Lung (tissue), 12 donors: Measurements from ENCODE around the gene ADNP2. TPM values are rescaled to one million over a fixed set of nuclear protein-coding genes. Genes with fewer than 3 reads are reported as not detected.

Experiments
- ATAC-seq: fragments of 200-7000 bp; cut with Tn5 transposase; one replicate; pipeline ENCODE4 v1.9.1; 2020; ENCODE audit warnings: moderate number of reproducible peaks; ENCODE audit not compliant: insufficient read depth, low FRiP score
- DNase-seq, 3 donors: peaks; one replicate each; pipeline ENCODE4 v3.0.0-alpha.2; 2013 to 2017
- H3K27ac ChIP-seq, 2 donors: one replicate each; pipeline ENCODE4 v1.5.1; 2013; ENCODE audit warnings: mild to moderate bottlenecking in 2 of 2, moderate library complexity in 2 of 2, control low read depth in 1 of 2, inconsistent platforms in 1 of 2, low read depth in 1 of 2, low read length in 1 of 2
- H3K27me3 ChIP-seq, 3 donors: one replicate each; pipeline ENCODE4 v1.5.1; 2013; ENCODE audit warnings: low read length in 2 of 3; ENCODE audit not compliant: control insufficient read depth in 3 of 3, insufficient read depth in 3 of 3
- H3K36me3 ChIP-seq, 4 donors: one replicate each; pipeline ENCODE4 v1.5.1; 2013; ENCODE audit warnings: low read length in 4 of 4, mild to moderate bottlenecking in 1 of 4, moderate library complexity in 1 of 4; ENCODE audit not compliant: control insufficient read depth in 4 of 4, insufficient read depth in 4 of 4
- H3K4me1 ChIP-seq, 5 donors: one replicate each; pipeline ENCODE4 v1.5.1; 2013; ENCODE audit warnings: low read length in 5 of 5, mild to moderate bottlenecking in 2 of 5, moderate library complexity in 1 of 5; ENCODE audit not compliant: control insufficient read depth in 5 of 5, insufficient read depth in 5 of 5
- H3K4me3 ChIP-seq: one replicate; pipeline ENCODE4 v1.5.1; 2013; ENCODE audit warnings: mild to moderate bottlenecking, control low read depth, moderate library complexity
- H3K9ac ChIP-seq, 2 donors: one replicate each; pipeline ENCODE4 v1.5.1; 2013; ENCODE audit warnings: low read length in 2 of 2, control low read depth in 1 of 2; ENCODE audit not compliant: insufficient read depth in 1 of 2
- H3K9me3 ChIP-seq, 4 donors: one replicate each; pipeline ENCODE4 v1.5.1; 2013; ENCODE audit warnings: low read length in 3 of 4, mild to moderate bottlenecking in 1 of 4, moderate library complexity in 1 of 4; ENCODE audit not compliant: control insufficient read depth in 4 of 4, insufficient read depth in 3 of 4
- CTCF ChIP-seq: IDR thresholded peaks from 2 replicates; pipeline ENCODE4 v1.5.1; 2012; ENCODE audit warnings: mild to moderate bottlenecking; ENCODE audit errors: control extremely low read depth, extremely low read depth
- WGBS, 2 donors: extraction: QIAGEN DNeasy Blood & Tissue Kit; methylation state at CpG; one replicate each; pipeline ENCODE4 v1.1.7; 2013; 5-methylcytosine and 5-hydroxymethylcytosine counted together
- polyA plus RNA-seq, 2 donors: library from polyadenylated mRNA; stranded (reverse); fragments of 200-250 nt; gene quantifications; one replicate each; pipeline ENCODE4 v1.2.1, GENCODE V29; 2013
- total RNA-seq, 2 donors: library from RNA; depleted of rRNA in 1 of 2; stranded (reverse); fragments of >200 nt in 1 of 2; gene quantifications; one replicate each; pipeline ENCODE4 v1.2.1, GENCODE V29; 2014 to 2021
- donor health status: control.
- donor health status: control.
- donor health status: Bipolar disorder and iron deficiency.
- donor health status: healthy.
- donor health status: DM: yes; HTN: yes; CAD: no.

ADNP2 gene
- total and polyA plus RNA-seq, 4 donors = 4.9 to 16.3 (median 12.1) TPM

GRCh38 chr18:80166725-80167124 lies 57.7 kb downstream of the ADNP2 start:
- H3K27me3 ChIP-seq = no peaks in the 10 kb centered on the region
- no peak overlapping the region for H3K4me3 ChIP-seq
- no peak for ATAC-seq
- peaks cover 0 to 3% (median 0%) of the 10 kb centered on the region in 5 donors for H3K4me1 ChIP-seq
- H3K9ac ChIP-seq = no peak overlapping the region
- H3K9me3 ChIP-seq = peaks cover 0 to 8% (median 4%) of the 10 kb centered on the region in 4 donors
- no peak for DNase-seq
- 78 to 83% methylated on average over 6 of the region's 6 CpGs for WGBS, 2 donors
- TF ChIP-seq CTCF = no peak
- no peaks in the 10 kb centered on the region for H3K36me3 ChIP-seq
- no peak overlapping the region for H3K27ac ChIP-seq

DNA sequence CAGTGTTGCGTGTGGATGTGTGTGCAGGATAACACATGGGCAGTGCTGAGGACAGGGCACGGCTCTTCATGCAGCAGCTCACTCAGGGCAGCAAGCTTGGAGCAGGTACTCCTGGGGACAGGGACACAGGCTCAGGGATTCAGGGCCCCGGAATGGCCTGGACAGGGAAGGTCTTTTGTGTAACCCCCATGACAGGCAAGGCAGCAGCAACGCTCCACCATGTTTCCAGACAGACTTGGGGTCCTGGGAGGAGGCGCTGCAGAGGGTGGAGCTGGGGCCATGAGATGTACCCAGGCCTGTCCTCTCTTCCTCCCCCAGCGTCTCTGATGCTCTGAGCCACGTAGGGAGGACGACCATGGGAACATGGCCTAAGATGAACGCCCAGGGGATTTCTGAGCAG lies 58.3 kb downstream of the ADNP2 start:
- Histone ChIP-seq H3K36me3 (no peaks in the 10 kb centered on the region), H3K9me3 (peaks cover 0 to 8% (median 4%) of the 10 kb centered on the region in 4 donors), H3K27me3 (no peaks in the 10 kb centered on the region), H3K9ac (no peak overlapping the region), H3K4me3 (no peak overlapping the region), H3K4me1 (peaks cover 0 to 3% (median 0%) of the 10 kb centered on the region in 5 donors), H3K27ac (no peak overlapping the region)
- ATAC-seq = no peak
- DNase-seq = no peak
- 91 to 95% methylated on average over 9 of the region's 9 CpGs for WGBS, 2 donors
- no peak for TF ChIP-seq CTCF

- ATAC-seq = no peak
- Histone ChIP-seq H3K27ac (no peak overlapping the region), H3K4me3 (no peak overlapping the region), H3K4me1 (peaks cover 0 to 3% (median 0%) of the 10 kb centered on the region in 5 donors), H3K36me3 (no peaks in the 10 kb centered on the region), H3K27me3 (no peaks in the 10 kb centered on the region), H3K9ac (no peak overlapping the region), H3K9me3 (peaks cover 0 to 8% (median 4%) of the 10 kb centered on the region in 4 donors)
- DNase-seq = no peak
- TF ChIP-seq CTCF = no peak
- WGBS, 2 donors = 56 to 65% methylated on average over 13 of the region's 13 CpGs
These were observed 58.9 kb downstream of the ADNP2 start for GRCh38 chr18:80167931-80168330.

DNA sequence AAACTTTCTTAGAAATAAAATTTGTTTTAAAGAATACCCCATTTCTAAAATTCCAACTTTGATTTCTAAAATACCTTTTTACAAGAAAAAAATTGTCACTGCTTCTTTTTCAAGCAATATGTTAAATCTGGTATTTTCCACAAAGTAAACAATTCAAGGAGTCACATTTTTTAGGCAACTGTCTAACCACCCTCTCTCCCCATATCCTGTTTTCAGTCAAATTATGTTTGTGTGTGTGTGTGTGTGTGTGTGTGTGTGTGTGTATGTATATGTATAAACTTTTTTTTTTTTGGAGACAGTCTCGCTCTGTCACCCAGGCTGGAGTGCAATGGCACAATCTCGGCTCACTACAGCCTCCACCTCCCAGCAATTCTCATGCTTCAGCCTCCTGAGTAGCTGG lies 59.3 kb downstream of the ADNP2 start:
- no peaks in the 10 kb centered on the region for H3K27me3 ChIP-seq
- ATAC-seq (no peak), DNase-seq (no peak)
- WGBS, 2 donors = 78 to 94% methylated on average over 2 of the region's 2 CpGs
- no peak overlapping the region for H3K4me3 ChIP-seq
- no peak for TF ChIP-seq CTCF
- H3K9ac ChIP-seq = no peak overlapping the region
- H3K9me3 ChIP-seq = peaks cover 0 to 8% (median 4%) of the 10 kb centered on the region in 4 donors
- H3K4me1 ChIP-seq = peaks cover 0 to 3% (median 0%) of the 10 kb centered on the region in 5 donors
- H3K36me3 ChIP-seq = no peaks in the 10 kb centered on the region
- no peak overlapping the region for H3K27ac ChIP-seq
